H1 (cell line): ENCODE measurements around the gene GPC6. TPM values are rescaled to one million over a fixed set of nuclear protein-coding genes. Genes with fewer than 3 reads are reported as not detected.

Experiments used
- CTCF ChIA-PET: fragments of 300-600 bp; sonication (Branson Sonifier 250); formaldehyde crosslinking; loops from one replicate; lab custom pipeline; 2021; ENCODE audit not compliant: partially characterized antibody; lab: Charles Lee
- POLR2A ChIA-PET: fragments of 300-600 bp; sonication (Branson Sonifier 250); formaldehyde crosslinking; loops from one replicate; lab custom pipeline; 2021; ENCODE audit warnings: inconsistent platforms; ENCODE audit not compliant: partially characterized antibody; lab: Charles Lee
- DNase-seq, 2 experiments: peaks; one replicate each; pipeline versions ENCODE4 v3.0.0 to v3.0.0-alpha.2; 2010 to 2022; ENCODE audit warnings: low spot score in 2 of 2, low read depth in 1 of 2, mixed read lengths in 1 of 2
- FAIRE-seq: peaks from 2 replicates; lab custom pipeline; 2011; peaks lifted over from hg19 to GRCh38; lab: Jason Lieb, UNC
- H2AFZ ChIP-seq: 2 replicates; pipeline ENCODE4 v1.8.1; 2012; ENCODE audit warnings: low read length, inconsistent platforms
- H2AK5ac ChIP-seq: 2 replicates; pipeline ENCODE4 v1.6.1; 2013; ENCODE audit warnings: low read depth, low read length
- H2BK120ac ChIP-seq: replicated peaks from 2 replicates; pipeline ENCODE3; 2013; ENCODE audit warnings: low read depth, low read length, inconsistent platforms
- H2BK12ac ChIP-seq: 2 replicates; pipeline ENCODE4 v1.6.1; 2013; ENCODE audit warnings: low read depth, low read length
- H2BK15ac ChIP-seq: 2 replicates; pipeline ENCODE4 v1.6.1; 2013; ENCODE audit warnings: low read length
- H2BK20ac ChIP-seq: 2 replicates; pipeline ENCODE4 v1.6.1; 2013; ENCODE audit warnings: low read length
- H2BK5ac ChIP-seq: 2 replicates; pipeline ENCODE4 v1.6.1; 2013; ENCODE audit warnings: low read depth, low read length
- H3K14ac ChIP-seq: 2 replicates; pipeline ENCODE4 v1.6.1; 2013; ENCODE audit warnings: inconsistent platforms; ENCODE audit not compliant: insufficient read length
- H3K18ac ChIP-seq: 2 replicates; pipeline ENCODE4 v1.6.1; 2013; ENCODE audit warnings: low read length; ENCODE audit errors: extremely low read depth
- H3K23ac ChIP-seq: 2 replicates; pipeline ENCODE4 v1.6.1; 2013; ENCODE audit warnings: inconsistent platforms; ENCODE audit not compliant: insufficient read length
- H3K23me2 ChIP-seq: 2 replicates; pipeline ENCODE4 v1.6.1; 2013; ENCODE audit warnings: low read depth, low read length
- H3K27ac ChIP-seq: 2 replicates; pipeline ENCODE4 v1.6.1; 2011; ENCODE audit warnings: low read depth, low read length, inconsistent platforms
- H3K27me3 ChIP-seq, 4 experiments: replicated peaks in 1 of 4; 1 replicate in 1 of 4; 2 replicates in 3 of 4; pipeline versions ENCODE4 v1.6.1 to v1.8.1; 2011 to 2013; ENCODE audit warnings: low read length in 3 of 4, mild to moderate bottlenecking in 3 of 4, inconsistent platforms in 2 of 4, mixed read lengths in 2 of 4, moderate library complexity in 1 of 4; ENCODE audit not compliant: control insufficient read depth in 3 of 4, insufficient read depth in 3 of 4; ENCODE audit errors: extremely low read depth in 1 of 4
- H3K36me3 ChIP-seq, 4 experiments: 2 replicates each; pipeline versions ENCODE4 v1.6.1 to v1.8.1; 2011 to 2013; ENCODE audit warnings: mild to moderate bottlenecking in 4 of 4, low read length in 3 of 4, moderate library complexity in 2 of 4, control low read depth in 1 of 4, inconsistent platforms in 1 of 4; ENCODE audit not compliant: insufficient read depth in 4 of 4, control insufficient read depth in 2 of 4
- H3K4ac ChIP-seq: replicated peaks from 2 replicates; pipeline ENCODE3; 2013; ENCODE audit warnings: low read length, low read depth, mixed read lengths, inconsistent platforms; ENCODE audit not compliant: insufficient read length
- H3K4me1 ChIP-seq, 4 experiments: replicated peaks in 1 of 4; 1 replicate in 1 of 4; 2 replicates in 3 of 4; pipeline versions ENCODE4 v1.6.1 to v1.8.1; 2011 to 2013; ENCODE audit warnings: low read length in 3 of 4, inconsistent platforms in 2 of 4, mixed read lengths in 1 of 4; ENCODE audit not compliant: insufficient read depth in 4 of 4, control insufficient read depth in 3 of 4
- H3K4me2 ChIP-seq, 2 experiments: 2 replicates each; pipeline versions ENCODE4 v1.6.1 to v1.8.1; 2011 to 2013; ENCODE audit warnings: low read depth in 2 of 2, low read length in 2 of 2, control low read depth in 1 of 2, inconsistent platforms in 1 of 2, mild to moderate bottlenecking in 1 of 2; ENCODE audit not compliant: insufficient read depth in 1 of 2
- H3K4me3 ChIP-seq, 4 experiments: fragments of 200-600, 300-600 bp in 1 of 4; sonication (generic), shearing (Covaris generic), sonication (Bioruptor Twin) in 1 of 4; 2 replicates each; pipeline versions ENCODE4 v1.5.1 to v1.8.1; 2011 to 2016; ENCODE audit warnings: low read length in 4 of 4, low read depth in 3 of 4, control low read depth in 2 of 4, inconsistent platforms in 2 of 4, mild to moderate bottlenecking in 2 of 4, mixed read lengths in 1 of 4, moderate library complexity in 1 of 4; ENCODE audit not compliant: insufficient read depth in 2 of 4; ENCODE audit errors: extremely low read depth in 1 of 4
- H3K56ac ChIP-seq: replicated peaks from 2 replicates; pipeline ENCODE3; 2013; ENCODE audit warnings: low read depth, mild to moderate bottlenecking, mixed read lengths, low read length, inconsistent platforms; ENCODE audit not compliant: insufficient read length
- H3K79me1 ChIP-seq: 2 replicates; pipeline ENCODE4 v1.6.1; 2013; ENCODE audit warnings: low read depth, low read length, control low read depth
- H3K79me2 ChIP-seq, 2 experiments: 2 replicates each; pipeline versions ENCODE4 v1.6.1 to v1.8.1; 2012 to 2013; ENCODE audit warnings: low read length in 2 of 2, mild to moderate bottlenecking in 2 of 2, inconsistent platforms in 1 of 2; ENCODE audit not compliant: insufficient read depth in 2 of 2, control insufficient read depth in 1 of 2
- H3K9ac ChIP-seq, 4 experiments: replicated peaks in 1 of 4; 1 replicate in 1 of 4; 2 replicates in 3 of 4; pipeline versions ENCODE4 v1.6.1 to v1.8.1; 2011 to 2013; ENCODE audit warnings: low read depth in 3 of 4, low read length in 3 of 4, control low read depth in 2 of 4, mild to moderate bottlenecking in 2 of 4, moderate library complexity in 2 of 4, inconsistent platforms in 1 of 4; ENCODE audit errors: extremely low read depth in 1 of 4
- H3K9me3 ChIP-seq, 2 experiments: 2 replicates each; pipeline versions ENCODE4 v1.6.1 to v1.8.1; 2012 to 2013; ENCODE audit warnings: mild to moderate bottlenecking in 2 of 2, moderate library complexity in 2 of 2, control low read depth in 1 of 2, inconsistent platforms in 1 of 2, low read depth in 1 of 2, low read length in 1 of 2, mixed read lengths in 1 of 2; ENCODE audit not compliant: insufficient read depth in 2 of 2
- H4K20me1 ChIP-seq, 2 experiments: replicated peaks in 1 of 2; 2 replicates each; pipeline versions ENCODE3 to v1.8.1; 2011 to 2013; ENCODE audit warnings: inconsistent platforms in 2 of 2, low read length in 2 of 2, mild to moderate bottlenecking in 1 of 2; ENCODE audit not compliant: insufficient read depth in 2 of 2, control insufficient read depth in 1 of 2
- H4K5ac ChIP-seq: 2 replicates; pipeline ENCODE4 v1.6.1; 2013; ENCODE audit warnings: low read length, low read depth, mixed read lengths, inconsistent platforms; ENCODE audit not compliant: insufficient read length
- H4K8ac ChIP-seq: 2 replicates; pipeline ENCODE4 v1.8.0; 2013; ENCODE audit warnings: mild to moderate bottlenecking, moderate library complexity, low read length, inconsistent platforms; ENCODE audit not compliant: insufficient read depth; ENCODE audit errors: extremely low read depth
- H4K91ac ChIP-seq: replicated peaks from 2 replicates; pipeline ENCODE3; 2013; ENCODE audit warnings: low read length, mixed read lengths, inconsistent platforms; ENCODE audit not compliant: insufficient read length
- ASH2L ChIP-seq: fragments of 200-600, 300-600 bp; sonication (generic); IDR thresholded peaks from one replicate; pipeline ENCODE4 v1.7.1; 2017; ENCODE audit warnings: low read length
- ATF2 ChIP-seq: IDR thresholded peaks from 2 replicates; pipeline ENCODE4 v1.6.1; 2012; ENCODE audit warnings: low read length, inconsistent platforms
- ATF3 ChIP-seq: IDR thresholded peaks from 2 replicates; pipeline ENCODE4 v1.6.1; 2011; ENCODE audit warnings: low read depth, mild to moderate bottlenecking, low read length; ENCODE audit not compliant: insufficient read depth
- CBX5 ChIP-seq: fragments of 300-800, 300-1000 bp; sonication (generic); IDR thresholded peaks from 2 replicates; pipeline ENCODE4 v1.7.1; 2016; ENCODE audit warnings: antibody characterized with exemption, low read length, low read depth
- CHD2 ChIP-seq: IDR thresholded peaks from 2 replicates; pipeline ENCODE4 v1.6.1; 2012; ENCODE audit warnings: low read length, improper control_type of control experiment
- KDM1A ChIP-seq: fragments of 200-600, 300-600 bp; sonication (generic); IDR thresholded peaks from 2 replicates; pipeline ENCODE4 v1.7.1; 2016; ENCODE audit warnings: mild to moderate bottlenecking, low read length, borderline replicate concordance
- MAX ChIP-seq: IDR thresholded peaks from 2 replicates; pipeline ENCODE4 v1.6.1; 2012; ENCODE audit warnings: inconsistent platforms
- NANOG ChIP-seq: IDR thresholded peaks from 2 replicates; pipeline ENCODE4 v1.6.1; 2011; ENCODE audit warnings: low read length, low read depth, mild to moderate bottlenecking, inconsistent platforms; ENCODE audit not compliant: insufficient read depth, poor library complexity, severe bottlenecking
- POLR2AphosphoS5 ChIP-seq: IDR thresholded peaks from 2 replicates; pipeline ENCODE4 v1.6.1; 2011; ENCODE audit warnings: low read depth, low read length
- POU5F1 ChIP-seq: IDR thresholded peaks from 2 replicates; pipeline ENCODE4 v1.6.1; 2011; ENCODE audit warnings: low read depth, mild to moderate bottlenecking, low read length, moderate library complexity
- SP1 ChIP-seq: IDR thresholded peaks from 2 replicates; pipeline ENCODE4 v1.6.1; 2011; ENCODE audit warnings: low read depth, low read length
- YY1 ChIP-seq: IDR thresholded peaks from 2 replicates; pipeline ENCODE4 v1.6.1; 2011; ENCODE audit warnings: low read depth, mild to moderate bottlenecking, low read length
- ZNF274 ChIP-seq: IDR thresholded peaks from 2 replicates; pipeline ENCODE4 v1.7.0; 2012; ENCODE audit warnings: low read length, borderline replicate concordance; ENCODE audit errors: extremely low read depth
- WGBS, 2 experiments: shearing (Covaris generic) in 1 of 2; methylation state at CpG; one replicate each; pipeline versions ENCODE4 v1.1.6 to v1.1.7; 2013 to 2015; ENCODE audit warnings: low lambda C conversion rate in 2 of 2, mixed read lengths in 2 of 2, inconsistent platforms in 1 of 2, low coverage in 1 of 2, missing lambda C conversion rate in 1 of 2; ENCODE audit not compliant: insufficient replicate concordance in 2 of 2, insufficient coverage in 1 of 2, insufficient read length in 1 of 2; ENCODE audit errors: extremely low coverage in 1 of 2, missing lambda C conversion rate in 1 of 2; 5-methylcytosine and 5-hydroxymethylcytosine counted together
- polyA plus RNA-seq, 7 experiments: library from polyadenylated mRNA; depleted of rRNA in 3 of 7; stranded (reverse) in 5 of 7; unstranded in 2 of 7; fragments of >200 nt in 5 of 7; fragments of 200-250 nt in 2 of 7; gene quantifications; 1 replicate in 5 of 7; 2 replicates in 1 of 7; 4 replicates in 1 of 7; pipeline versions ENCODE4 v1.2.1 to v1.2.3, GENCODE V29; 2011 to 2013; ENCODE audit warnings: missing spikeins in 2 of 7, mixed read lengths in 2 of 7
- total RNA-seq: library from RNA; stranded (reverse); fragmentation: NEBNext Ultra II Directional; extraction: Animal tissue kit (Norgen Biotek cat#: 25700); gene quantifications from 2 replicates; pipeline ENCODE4 v1.2.1, GENCODE V29; 2021

The GPC6 gene
- total and polyA plus RNA-seq, 2 of the 8 experiments (the other 6 are each of a cell fraction or from before 2014, with no cell fraction given), result 5.4 to 12.0 TPM

- H3K4me3 ChIP-seq, result no peak overlapping the region
- no peak overlapping the region for H3K27ac ChIP-seq
- H3K23ac ChIP-seq, result no peak overlapping the region
- no peak overlapping the region for H2BK5ac ChIP-seq
- H3K4ac ChIP-seq, result no peak overlapping the region
- no peak overlapping the region for H2AK5ac ChIP-seq
- no peak overlapping the region for H3K18ac ChIP-seq
- no peaks in the 10 kb centered on the region for H3K79me2 ChIP-seq
- DNase-seq (no peak), FAIRE-seq (no peak)
- no peak overlapping the region for H2BK120ac ChIP-seq
- no peak overlapping the region for H3K14ac ChIP-seq
- 86% methylated on average over 2 of the region's 2 CpGs; no CpG with 5 or more reads in 1 of the 2 experiments for WGBS, 2 experiments
- ChIA-PET CTCF (interaction anchor here (0.7 to 12.2 kb wide), 5 partner anchors 16 to 1579 kb away, joined by 3 to 121 read pairs (median 4); no protein-coding TSS in a partner anchor), POLR2A (no interaction called here)
- H4K91ac ChIP-seq, result no peak overlapping the region
- H3K36me3 ChIP-seq, result no peaks in the 10 kb centered on the region
- no peaks in the 10 kb centered on the region for H3K23me2 ChIP-seq
- H4K5ac ChIP-seq, result no peak overlapping the region
- H3K9me3 ChIP-seq, result no peaks in the 10 kb centered on the region
- H3K27me3 ChIP-seq, result no peaks in the 10 kb centered on the region; a peak in 1 of 7 replicates
- H2BK12ac ChIP-seq, result no peak overlapping the region
- H3K56ac ChIP-seq, result no peak overlapping the region
- H2AFZ ChIP-seq, result no peak overlapping the region
- no peak overlapping the region for H2BK15ac ChIP-seq
- H3K4me2 ChIP-seq, result no peak overlapping the region
- no peak overlapping the region for H4K8ac ChIP-seq
- no peak overlapping the region for H2BK20ac ChIP-seq
- no peaks in the 10 kb centered on the region for H3K79me1 ChIP-seq
- H4K20me1 ChIP-seq, result no peaks in the 10 kb centered on the region
- H3K4me1 ChIP-seq, result peaks cover 0 to 3% (median under 1%) of the 10 kb centered on the region in 4 experiments; a peak in 2 of 7 replicates
- no peak overlapping the region for H3K9ac ChIP-seq
- TF ChIP-seq POU5F1 (no peak), KDM1A (no peak), ATF2 (no peak), NANOG (no peak), ATF3 (no peak), SP1 (no peak), ZNF274 (no peak), ASH2L (no peak), POLR2AphosphoS5 (no peak), YY1 (no peak), MAX (no peak), CHD2 (no peak), CBX5 (no peak)
Observed at GRCh38 chr13:94431574-94431973, 1205.0 kb downstream of the GPC6 start.
